SH-SY5Y (cell line): ENCODE data around the gene TRPM4.

Source experiments
- GATA2 ChIP-seq: IDR thresholded peaks from 2 replicates; pipeline ENCODE4 v1.6.1; 2011; ENCODE audit warnings: mild to moderate bottlenecking, low read depth, low read length
- GATA3 ChIP-seq: IDR thresholded peaks from 2 replicates; pipeline ENCODE4 v1.6.1; 2011; ENCODE audit warnings: low read depth, mild to moderate bottlenecking, low read length, moderate library complexity

DNA sequence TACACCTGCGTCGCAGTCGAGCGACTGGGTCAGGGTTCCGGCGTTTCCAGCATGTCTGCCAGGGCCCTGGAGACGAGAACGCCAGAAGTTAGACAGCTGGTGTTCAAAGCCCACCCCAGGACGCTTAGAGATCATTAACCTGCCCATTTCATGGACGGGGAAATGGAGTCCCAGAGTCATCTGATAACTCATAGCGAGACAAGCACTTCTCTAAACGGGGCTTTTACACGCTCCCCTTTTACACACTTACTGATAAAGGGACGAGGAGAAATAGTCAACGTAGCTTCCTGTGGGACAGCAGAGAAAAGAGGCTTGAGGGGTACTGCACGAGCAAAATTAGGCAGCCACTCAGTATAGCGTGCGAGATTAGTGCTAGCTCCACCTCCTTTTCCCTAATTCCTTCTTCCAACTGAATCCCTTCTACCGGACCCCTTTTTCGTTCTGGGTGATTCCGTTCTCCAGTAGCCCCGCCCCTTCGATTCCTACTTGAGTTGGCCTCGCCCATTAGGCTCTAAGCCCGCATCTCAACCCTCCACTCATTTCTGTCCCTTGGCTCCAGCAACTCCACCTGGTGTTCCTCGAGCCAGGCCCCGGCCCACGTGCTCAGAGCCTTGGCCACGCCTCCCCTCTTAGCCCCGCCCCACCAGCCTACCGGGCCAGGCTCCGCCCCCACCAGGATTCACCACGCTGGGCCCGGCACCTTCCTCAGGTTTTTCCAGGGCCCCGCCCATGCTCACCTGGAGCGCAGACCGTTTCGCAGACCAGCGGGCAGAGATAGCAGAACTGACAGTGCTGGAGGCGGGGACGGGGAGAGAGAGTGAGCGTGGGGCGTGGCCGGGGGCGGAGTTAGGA is 6.1 kb upstream of the TRPM4 start:
- TF ChIP-seq GATA3, result no peak
- no peak for TF ChIP-seq GATA2
